GM21576 (cell line): ENCODE data around the gene GALNT15.

Experiments used
- ATAC-seq: cut with Tn5 transposase; IDR thresholded peaks from one replicate; pipeline ENCODE4 v1.9.1; 2021; ENCODE audit warnings: mild to moderate bottlenecking, moderate library complexity; ENCODE audit not compliant: unreplicated experiment

GALNT15 gene

GRCh38 chr3:16150285-16150684 lies 24.2 kb upstream of the GALNT15 start:
- ATAC-seq: no peak

DNA sequence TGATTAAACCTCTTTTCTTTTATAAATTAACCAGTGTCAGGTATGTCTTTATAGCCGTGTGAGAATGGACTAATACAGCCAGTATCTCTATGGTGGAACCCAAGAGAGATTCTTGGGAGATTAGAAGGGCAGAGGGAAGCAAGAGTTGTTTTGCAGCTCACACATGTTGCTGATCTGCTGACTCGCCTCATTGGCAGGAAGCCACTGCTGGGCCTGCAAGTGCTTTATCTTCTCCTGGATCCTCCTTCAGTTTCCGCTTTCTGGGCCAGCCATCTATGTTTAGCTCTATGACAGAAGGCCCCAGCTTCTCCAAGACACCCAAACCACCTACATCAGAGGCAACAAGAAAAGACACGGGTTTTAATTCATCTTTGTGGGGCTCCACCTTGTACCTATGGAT lies 23.4 kb upstream of the GALNT15 start:
- no peak for ATAC-seq

- no peak for ATAC-seq
These were observed 6.3 kb upstream of the GALNT15 start for GRCh38 chr3:16168211-16168610.

- no peak for ATAC-seq
These were observed 3.5 kb upstream of the GALNT15 start for GRCh38 chr3:16171009-16171408.

- no peak for ATAC-seq
These were observed 2.7 kb upstream of the GALNT15 start for GRCh38 chr3:16171825-16172224.

GRCh38 chr3:16173283-16174025 lies 1.0 kb upstream of the GALNT15 start:
- no peak for ATAC-seq

DNA sequence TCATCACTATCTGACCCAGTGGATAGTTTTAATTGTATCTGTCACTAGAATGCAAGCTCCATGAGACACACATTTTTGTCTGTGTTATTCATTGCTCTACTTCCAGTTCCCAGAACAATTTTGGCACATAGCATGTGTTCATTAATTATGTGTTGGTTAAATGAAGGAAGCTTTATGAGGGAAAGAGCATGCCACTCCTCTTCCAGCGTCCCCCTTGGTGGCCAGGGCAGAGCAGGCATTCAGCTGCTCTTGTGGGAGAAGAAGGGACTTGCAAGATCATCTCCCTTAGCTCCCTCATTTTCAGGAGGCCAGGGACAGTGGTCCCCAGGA lies 489 bp upstream of the GALNT15 start:
- ATAC-seq: no peak

- no peak for ATAC-seq
These were observed 759 bp downstream of the GALNT15 start for GRCh38 chr3:16174976-16175901.

GRCh38 chr3:16176391-16177030 lies 2.0 kb downstream of the GALNT15 start:
- ATAC-seq: no peak

DNA sequence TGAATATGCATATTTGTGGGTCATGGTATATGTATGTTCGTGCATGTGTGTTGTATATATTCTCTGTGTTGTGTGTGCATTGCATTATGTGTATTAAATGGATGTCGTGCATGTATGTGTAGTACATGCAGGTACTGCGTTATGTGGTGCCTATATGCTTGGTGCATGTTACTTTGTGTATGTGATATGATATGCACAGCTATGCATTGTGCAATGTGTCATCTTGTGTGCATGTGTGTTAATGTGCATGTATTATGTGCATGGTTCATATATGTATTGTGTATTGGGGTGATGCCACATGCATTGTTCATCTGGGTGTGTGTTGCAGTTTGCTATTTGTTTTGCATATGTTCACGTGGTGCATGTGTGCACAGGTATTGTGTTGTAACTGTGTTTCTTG lies 2.9 kb downstream of the GALNT15 start:
- no peak for ATAC-seq

DNA sequence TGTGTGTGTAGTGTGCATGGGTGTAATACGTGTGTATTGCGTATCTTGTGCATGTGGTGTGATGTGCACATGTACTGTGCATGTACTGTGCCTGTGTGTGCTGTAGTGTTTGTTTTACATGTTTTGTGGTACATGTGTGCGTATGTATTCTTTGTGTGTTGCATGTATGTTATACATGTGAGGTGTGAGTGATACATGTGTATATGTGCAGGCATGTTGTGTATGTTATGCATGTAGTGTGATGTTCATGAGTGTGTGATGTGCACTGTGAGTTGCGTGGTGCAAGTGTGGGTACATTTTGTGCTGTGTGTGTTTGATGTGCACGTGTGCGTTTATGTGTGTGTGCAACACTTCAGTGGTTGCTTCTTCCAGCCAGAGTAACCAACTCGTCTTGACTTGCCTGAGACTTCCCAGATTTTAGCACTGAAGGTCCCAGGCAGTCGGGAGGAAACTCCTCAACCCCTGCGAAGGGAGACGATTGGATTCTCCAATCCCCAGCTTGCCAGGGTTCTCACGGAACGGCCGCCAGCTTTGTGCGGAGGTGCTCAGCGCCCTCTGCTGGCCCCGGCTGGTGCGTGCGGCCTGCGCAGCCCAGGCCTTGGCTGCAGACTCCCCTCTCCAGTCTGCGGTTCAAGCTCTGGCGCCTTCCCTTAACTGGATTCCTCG lies 3.6 kb downstream of the GALNT15 start:
- peak; percentile 73 for ATAC-seq

DNA sequence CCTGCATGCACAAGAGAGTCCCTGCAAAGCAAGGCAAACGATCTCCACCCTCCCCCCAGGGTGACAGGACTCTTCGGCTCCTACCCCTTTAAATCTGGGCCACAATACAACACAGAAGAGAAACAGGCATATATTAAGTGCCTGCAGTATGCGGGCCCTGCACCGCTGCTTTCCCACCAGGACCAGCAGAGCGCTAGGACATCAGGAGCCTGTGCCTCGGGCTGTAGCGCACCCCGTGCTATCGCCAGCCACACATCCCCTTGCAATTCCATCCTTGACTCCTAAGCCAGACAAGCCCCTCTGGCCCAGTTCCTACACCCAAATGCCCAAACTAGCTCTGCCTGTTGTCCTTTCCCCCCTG lies 4.1 kb downstream of the GALNT15 start:
- no peak for ATAC-seq

GRCh38 chr3:16179261-16179660 lies 4.8 kb downstream of the GALNT15 start:
- no peak for ATAC-seq

DNA sequence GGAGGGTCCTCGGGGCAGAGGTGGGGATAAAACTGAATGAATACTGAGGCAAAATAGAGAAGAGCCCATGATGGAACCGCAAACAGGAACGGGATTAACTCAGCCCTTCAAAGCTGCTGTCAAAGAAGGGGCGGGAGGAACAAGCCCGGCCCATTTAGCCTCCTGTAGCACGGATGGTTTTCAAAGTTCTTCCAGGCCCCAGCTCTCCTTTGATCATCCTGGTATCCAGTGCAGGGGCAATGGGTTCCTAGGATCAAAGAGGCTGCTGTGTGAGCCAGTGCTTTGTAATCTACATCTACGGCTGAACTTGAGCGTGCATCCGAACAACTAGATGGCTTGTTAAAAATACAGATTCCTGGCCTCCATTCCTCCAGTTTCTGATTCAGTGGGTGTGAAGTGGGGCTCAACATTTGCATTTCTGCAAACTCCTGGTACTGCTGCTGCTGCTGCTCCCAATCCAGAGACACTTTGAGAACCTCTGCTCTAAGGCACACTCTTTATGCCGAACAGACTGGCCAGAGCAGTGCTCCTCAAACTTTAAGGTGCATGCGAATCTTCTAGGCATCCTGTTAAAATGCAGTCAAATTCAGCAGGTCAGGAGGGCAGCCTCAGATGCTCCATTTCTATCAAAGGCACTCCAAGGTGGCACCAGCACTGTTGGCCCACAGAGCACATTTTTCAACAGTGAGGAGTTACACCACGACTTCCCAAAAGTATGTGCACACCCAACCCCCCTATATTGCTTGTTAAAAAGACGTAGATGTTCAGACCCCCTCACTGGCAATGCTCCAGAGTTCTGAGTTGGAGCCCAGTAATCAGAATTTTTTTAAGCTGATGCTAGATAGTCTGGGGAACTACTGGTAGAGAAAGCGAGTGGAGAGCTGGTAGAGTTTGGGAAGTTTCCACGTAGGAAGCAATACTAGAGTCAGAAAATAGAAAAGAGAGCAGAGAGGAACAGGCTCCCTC lies 5.6 kb downstream of the GALNT15 start:
- no peak for ATAC-seq

- no peak for ATAC-seq
These were observed 6.3 kb downstream of the GALNT15 start for GRCh38 chr3:16180737-16181134.

- ATAC-seq: no peak
These were observed 6.9 kb downstream of the GALNT15 start for GRCh38 chr3:16181361-16181760.

DNA sequence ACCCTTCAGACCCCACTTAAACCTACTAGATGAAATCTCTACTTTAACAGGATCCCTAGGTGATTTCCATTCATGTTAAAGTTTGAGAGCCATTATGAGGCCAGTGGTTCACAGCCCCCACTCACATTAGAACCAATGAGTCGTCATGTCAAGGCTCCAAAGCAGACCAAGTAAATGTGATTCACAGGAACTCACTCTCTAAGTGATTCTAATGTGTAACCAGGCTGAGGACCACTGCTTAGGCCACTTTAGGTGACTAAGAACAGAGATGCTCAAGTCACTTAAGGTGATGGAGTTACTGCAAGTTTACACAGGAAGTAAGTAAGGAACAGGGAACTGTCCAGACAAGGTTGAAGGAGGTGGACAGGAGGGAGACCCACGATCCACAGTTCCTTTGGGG lies 7.7 kb downstream of the GALNT15 start:
- no peak for ATAC-seq

DNA sequence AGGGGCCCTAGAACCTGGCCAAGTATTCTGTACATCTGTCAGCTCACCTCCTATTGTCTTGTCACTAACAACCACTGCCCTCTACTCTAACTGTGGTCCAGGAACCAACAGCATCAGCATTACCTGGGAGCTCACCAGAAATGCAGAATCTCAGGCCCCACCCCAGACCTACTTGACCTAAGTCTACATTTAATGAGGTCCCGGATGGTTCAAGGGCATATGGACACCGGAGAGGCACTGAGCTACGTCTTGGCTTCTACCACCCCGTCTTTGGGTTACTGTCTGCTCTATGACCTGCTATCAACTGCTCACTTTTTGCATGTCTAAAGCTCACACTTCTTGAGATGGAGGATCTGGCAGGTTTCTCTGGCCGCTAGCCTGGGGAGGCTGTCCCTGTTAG lies 8.1 kb downstream of the GALNT15 start:
- ATAC-seq: no peak

DNA sequence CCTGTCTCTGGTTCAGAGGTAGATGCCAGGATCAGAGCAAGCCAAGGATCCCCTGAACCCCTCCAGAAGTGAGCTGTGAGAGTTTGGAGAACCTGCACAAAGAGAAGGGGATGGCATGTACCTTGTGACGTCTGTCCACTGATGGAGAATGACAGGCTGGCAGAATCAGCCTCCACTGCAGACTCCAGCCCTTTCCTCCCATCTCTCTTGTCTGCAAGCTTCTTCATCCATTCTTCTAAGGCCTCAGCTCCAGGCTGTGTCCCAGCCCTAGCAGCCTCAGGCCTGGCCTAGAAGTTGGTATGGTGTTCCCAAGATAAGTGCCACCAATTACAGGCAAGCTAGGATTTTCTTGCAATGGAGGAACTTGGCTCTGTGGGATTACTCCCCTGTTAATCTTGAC lies 8.6 kb downstream of the GALNT15 start:
- ATAC-seq: no peak

DNA sequence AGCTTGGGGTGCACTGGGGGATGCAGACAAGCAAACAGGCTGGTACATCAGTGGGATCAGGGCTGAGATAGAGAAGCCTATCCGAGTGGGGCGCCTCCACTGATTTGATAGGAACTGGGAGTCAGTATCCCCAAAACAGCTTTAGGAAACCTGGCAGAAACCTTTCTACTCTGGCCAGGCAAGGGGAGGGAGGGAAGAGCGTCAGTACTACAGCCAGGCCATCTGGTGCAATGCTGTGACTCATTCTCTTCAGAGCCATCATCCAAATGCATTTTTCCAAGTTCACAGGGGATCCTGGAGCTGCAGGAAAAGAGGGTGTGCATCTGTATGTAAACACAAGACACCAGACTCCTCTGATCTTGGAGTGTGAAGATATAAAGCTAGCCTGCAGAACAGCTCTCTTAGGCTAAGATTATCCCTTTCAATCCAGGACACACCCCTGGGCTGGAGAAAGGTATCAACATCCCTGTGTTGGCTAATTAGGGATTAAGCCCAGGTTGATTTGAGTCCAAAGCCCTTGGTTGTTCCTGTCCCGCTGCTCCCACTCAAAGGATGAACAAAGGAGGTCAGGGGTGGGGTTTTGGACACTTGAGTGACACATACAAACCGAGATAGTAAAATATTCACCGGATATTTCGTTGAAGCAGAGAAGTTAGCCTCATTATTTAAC lies 9.3 kb downstream of the GALNT15 start:
- no peak for ATAC-seq
